WTC11 (cell line): ENCODE data around the gene BASP1. TPM values are rescaled to one million over a fixed set of nuclear protein-coding genes. Genes with fewer than 3 reads are reported as not detected.
"Not testable (repeated sequence)": the region's sequence is repeated elsewhere in the genome, so short reads cannot be mapped to it uniquely, and the experiment has no call there.

Experiments
- ATAC-seq: fragments of 200-7000 bp; cut with Tn5 transposase; 2 replicates; pipeline ENCODE4 v1.10.0; 2021; ENCODE audit warnings: mild to moderate bottlenecking, moderate library complexity
- CTCF ChIA-PET: fragments of 300-600 bp; sonication (Branson Sonifier 250); formaldehyde crosslinking; loops from one replicate; lab custom pipeline; 2021; ENCODE audit warnings: antibody characterized with exemption; lab: Charles Lee
- POLR2A ChIA-PET: fragments of 350-600 bp; sonication (Branson Sonifier 250); formaldehyde crosslinking; loops from one replicate; lab custom pipeline; 2021; ENCODE audit warnings: antibody characterized with exemption; lab: Charles Lee
- DNase-seq: peaks from one replicate; pipeline ENCODE4 v3.0.0; 2021; ENCODE audit warnings: low spot score
- H3K27ac Mint-ChIP-seq: 2 replicates; pipeline ENCODE4 v1.8.0; 2021; ENCODE audit warnings: mixed read lengths
- H3K27me3 Mint-ChIP-seq: 2 replicates; pipeline ENCODE4 v1.8.0; 2021; ENCODE audit warnings: low read depth, mild to moderate bottlenecking, moderate library complexity, mixed read lengths
- H3K36me3 Mint-ChIP-seq: 2 replicates; pipeline ENCODE4 v1.8.0; 2021; ENCODE audit warnings: mixed read lengths
- H3K4me1 Mint-ChIP-seq: 2 replicates; pipeline ENCODE4 v1.8.0; 2022; ENCODE audit warnings: mixed read lengths
- H3K4me3 Mint-ChIP-seq: 2 replicates; pipeline ENCODE4 v1.8.0; 2021; ENCODE audit warnings: mild to moderate bottlenecking, moderate library complexity, mixed read lengths
- H3K9me3 Mint-ChIP-seq: 2 replicates; pipeline ENCODE4 v1.8.0; 2021; ENCODE audit warnings: mixed read lengths
- CBFB ChIP-seq: sonication (generic); formaldehyde crosslinking; IDR thresholded peaks from 2 replicates; pipeline ENCODE4 v1.8.1; 2022; ENCODE audit warnings: mild to moderate bottlenecking, low read depth, missing genetic modification reagents
- CDX4 ChIP-seq: fragments of 250-450 bp; sonication (Bioruptor Pico); IDR thresholded peaks from 2 replicates; pipeline ENCODE4 v1.9.0; 2021; ENCODE audit warnings: moderate library complexity, mild to moderate bottlenecking, inconsistent platforms, borderline replicate concordance
- CREB1 ChIP-seq: sonication (generic); formaldehyde crosslinking; IDR thresholded peaks from 2 replicates; pipeline ENCODE4 v1.8.0; 2023; ENCODE audit warnings: mild to moderate bottlenecking, missing genetic modification reagents
- CREM ChIP-seq: sonication (generic); formaldehyde crosslinking; IDR thresholded peaks from 2 replicates; pipeline ENCODE4 v1.8.1; 2022; ENCODE audit warnings: mild to moderate bottlenecking, missing genetic modification reagents, moderate library complexity
- CTCF ChIP-seq: fragments of 200-600 bp; IDR thresholded peaks from 2 replicates; pipeline ENCODE4 v1.8.0; 2022; ENCODE audit warnings: antibody characterized with exemption
- JAZF1 ChIP-seq: fragments of 250-450 bp; sonication (Bioruptor Pico); IDR thresholded peaks from 2 replicates; pipeline ENCODE4 v1.9.0; 2021; ENCODE audit warnings: moderate library complexity, mild to moderate bottlenecking, inconsistent platforms
- OVOL2 ChIP-seq: fragments of 250-450 bp; sonication (Bioruptor Pico); IDR thresholded peaks from 2 replicates; pipeline ENCODE4 v1.9.0; 2021; ENCODE audit warnings: mild to moderate bottlenecking, borderline replicate concordance
- PRDM15 ChIP-seq: sonication (generic); formaldehyde crosslinking; IDR thresholded peaks from 2 replicates; pipeline ENCODE4 v1.8.0; 2022; ENCODE audit warnings: missing genetic modification reagents
- PREB ChIP-seq: sonication (generic); formaldehyde crosslinking; IDR thresholded peaks from 2 replicates; pipeline ENCODE4 v1.8.1; 2022; ENCODE audit warnings: mild to moderate bottlenecking, missing genetic modification reagents, moderate library complexity, borderline replicate concordance
- PRRX2 ChIP-seq: fragments of 250-450 bp; sonication (Bioruptor Pico); IDR thresholded peaks from 2 replicates; pipeline ENCODE4 v1.8.0; 2021; ENCODE audit warnings: mild to moderate bottlenecking
- SMAD4 ChIP-seq: sonication (generic); formaldehyde crosslinking; IDR thresholded peaks from 2 replicates; pipeline ENCODE4 v1.8.0; 2022; ENCODE audit warnings: mild to moderate bottlenecking, missing genetic modification reagents
- TEAD4 ChIP-seq: sonication (generic); formaldehyde crosslinking; IDR thresholded peaks from 2 replicates; pipeline ENCODE4 v1.8.0; 2022; ENCODE audit warnings: mild to moderate bottlenecking, missing genetic modification reagents
- USF1 ChIP-seq: sonication (generic); formaldehyde crosslinking; IDR thresholded peaks from 2 replicates; pipeline ENCODE4 v1.8.0; 2022; ENCODE audit warnings: mild to moderate bottlenecking, missing genetic modification reagents
- ZNF121 ChIP-seq: sonication (generic); formaldehyde crosslinking; IDR thresholded peaks from 2 replicates; pipeline ENCODE4 v1.8.0; 2023; ENCODE audit warnings: missing genetic modification reagents
- ZNF232 ChIP-seq: sonication (generic); formaldehyde crosslinking; IDR thresholded peaks from 2 replicates; pipeline ENCODE4 v1.8.0; 2022; ENCODE audit warnings: mild to moderate bottlenecking, missing genetic modification reagents
- ZNF317 ChIP-seq: sonication (generic); formaldehyde crosslinking; IDR thresholded peaks from 2 replicates; pipeline ENCODE4 v1.8.1; 2023; ENCODE audit warnings: low read depth, mild to moderate bottlenecking, moderate library complexity, missing genetic modification reagents, borderline replicate concordance
- ZNF416 ChIP-seq: fragments of 250-450 bp; sonication (Bioruptor Pico); IDR thresholded peaks from 2 replicates; pipeline ENCODE4 v1.9.0; 2021; ENCODE audit warnings: mild to moderate bottlenecking, inconsistent platforms
- ZNF425 ChIP-seq: fragments of 250-450 bp; sonication (Bioruptor Pico); conservative IDR thresholded peaks from 2 replicates; pipeline ENCODE4 v1.9.0; 2021; ENCODE audit warnings: mild to moderate bottlenecking
- ZNF512 ChIP-seq: sonication (generic); formaldehyde crosslinking; IDR thresholded peaks from 2 replicates; pipeline ENCODE4 v1.8.1; 2022; ENCODE audit warnings: missing genetic modification reagents, borderline replicate concordance
- total RNA-seq: library from RNA; stranded (reverse); gene quantifications from 3 replicates; pipeline ENCODE4 v1.2.3, GENCODE V29; 2021

The BASP1 gene
- total RNA-seq, 1 experiment from 2014 or later: 108 TPM

- DNase-seq (no peak), ATAC-seq (no peak; the same call in 1 of the 2 replicates)
- peaks cover 10% of the 10 kb centered on the region for H3K9me3 Mint-ChIP-seq
- peaks cover 14% of the 10 kb centered on the region for H3K4me1 Mint-ChIP-seq
- H3K27ac Mint-ChIP-seq: peak overlapping the region; percentile 79; the same call in 1 of the 2 replicates
- ChIA-PET CTCF (interaction anchor here (0.5 to 3.7 kb wide), 34 partner anchors 12 to 574 kb away, joined by 3 to 44 read pairs (median 6); partner anchors contain the start of genes MYO10 and RETREG1), POLR2A (interaction anchor here (1.1 kb wide), 1 partner anchor 254 kb away, joined by 3 read pairs; the partner anchor contains the start of gene MYO10)
- no peaks in the 10 kb centered on the region for H3K36me3 Mint-ChIP-seq
- H3K27me3 Mint-ChIP-seq: no peaks in the 10 kb centered on the region
- TF ChIP-seq JAZF1 (CRISPR knock-in tag) (no peak), OVOL2 (no peak), ZNF512 (no peak), ZNF416 (CRISPR knock-in tag) (no peak), ZNF425 (CRISPR knock-in tag) (no peak), PRDM15 (CRISPR knock-in tag) (no peak)
- TF ChIP-seq, all 79 proteins: peak for 0
- H3K4me3 Mint-ChIP-seq: no peak overlapping the region
Observed at GRCh38 chr5:17190799-17191391, 26.5 kb upstream of the BASP1 start.

GRCh38 chr5:17191574-17191973, 25.9 kb upstream of the BASP1 start:
- CTCF ChIA-PET: interaction anchor here (0.6 to 3.7 kb wide), 4 partner anchors 24 to 501 kb away, joined by 3 to 44 read pairs (median 4); no protein-coding TSS in a partner anchor
- not testable (repeated sequence) for ATAC-seq, H3K4me3 Mint-ChIP-seq

GRCh38 chr5:17192191-17192590, 25.2 kb upstream of the BASP1 start:
- no peak for ATAC-seq
- Mint-ChIP-seq H3K36me3 (no peaks in the 10 kb centered on the region), H3K27ac (peak overlapping the region; percentile 21; the same call in 1 of the 2 replicates), H3K4me1 (peaks cover 14% of the 10 kb centered on the region), H3K9me3 (peaks cover 12% of the 10 kb centered on the region), H3K4me3 (no peak overlapping the region), H3K27me3 (no peaks in the 10 kb centered on the region)
- no peak for DNase-seq
- ChIA-PET CTCF (interaction anchor here (0.6 to 3.7 kb wide), 4 partner anchors 60 to 1051 kb away, joined by 3 to 44 read pairs (median 4); no protein-coding TSS in a partner anchor), POLR2A (no interaction called here)
- TF ChIP-seq CTCF (no peak), OVOL2 (no peak), CDX4 (no peak), CREM (CRISPR knock-in tag) (no peak), PRRX2 (CRISPR knock-in tag) (no peak), CREB1 (CRISPR knock-in tag) (no peak), ZNF232 (CRISPR knock-in tag) (no peak), USF1 (CRISPR knock-in tag) (no peak), CBFB (CRISPR knock-in tag) (no peak), ZNF121 (no peak), TEAD4 (CRISPR knock-in tag) (no peak), SMAD4 (no peak), ZNF317 (CRISPR knock-in tag) (no peak), PREB (CRISPR knock-in tag) (no peak)

More at GRCh38 chr5:17191574-17191973, 25.9 kb upstream of the BASP1 start:
- POLR2A ChIA-PET, H3K36me3 Mint-ChIP-seq, H3K27ac Mint-ChIP-seq, DNase-seq, H3K27me3 Mint-ChIP-seq: not testable (repeated sequence)
- H3K9me3 Mint-ChIP-seq: peaks cover 10% of the 10 kb centered on the region
- H3K4me1 Mint-ChIP-seq: peaks cover 14% of the 10 kb centered on the region
